Epithelial cell of prostate (primary cell): Measurements from ENCODE around the gene AIG1.

Experiments used
- DNase-seq: peaks from one replicate; pipeline ENCODE4 v3.0.0-alpha.2; 2011; ENCODE audit warnings: low read depth, low spot score
- H3K27ac ChIP-seq: fragments of 450-650 bp; 2 replicates; pipeline ENCODE4 v1.5.1; 2017; ENCODE audit warnings: mild to moderate bottlenecking

Gene AIG1

GRCh38 chr6:143185288-143185687 lies 124.6 kb downstream of the AIG1 start:
- no peak for DNase-seq
- no peak overlapping the region for H3K27ac ChIP-seq

- DNase-seq: no peak
- no peak overlapping the region for H3K27ac ChIP-seq
Measured at GRCh38 chr6:143187238-143187923, 126.7 kb downstream of the AIG1 start.

GRCh38 chr6:143188292-143188691 lies 127.6 kb downstream of the AIG1 start:
- no peak for DNase-seq
- no peak overlapping the region for H3K27ac ChIP-seq

DNA sequence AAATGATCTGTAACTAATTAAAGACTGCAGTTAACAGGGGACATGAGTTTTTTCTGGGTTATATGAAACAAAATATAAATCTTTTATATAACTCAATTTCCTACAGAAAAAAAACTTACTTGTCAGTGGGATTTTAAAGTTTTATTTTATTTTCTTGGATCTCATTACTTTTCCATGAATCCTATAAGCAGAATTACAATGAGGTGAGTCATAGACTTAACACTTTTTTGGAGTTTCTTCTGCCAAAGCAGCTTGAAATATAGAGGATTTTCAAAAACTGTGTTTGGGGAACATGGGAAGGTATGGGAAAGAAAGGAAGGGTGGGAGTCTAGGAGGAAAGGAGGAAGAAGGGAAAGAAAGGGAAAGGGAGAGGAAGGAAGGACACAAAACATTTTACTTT lies 130.7 kb downstream of the AIG1 start:
- H3K27ac ChIP-seq: no peak overlapping the region
- DNase-seq: no peak

DNA sequence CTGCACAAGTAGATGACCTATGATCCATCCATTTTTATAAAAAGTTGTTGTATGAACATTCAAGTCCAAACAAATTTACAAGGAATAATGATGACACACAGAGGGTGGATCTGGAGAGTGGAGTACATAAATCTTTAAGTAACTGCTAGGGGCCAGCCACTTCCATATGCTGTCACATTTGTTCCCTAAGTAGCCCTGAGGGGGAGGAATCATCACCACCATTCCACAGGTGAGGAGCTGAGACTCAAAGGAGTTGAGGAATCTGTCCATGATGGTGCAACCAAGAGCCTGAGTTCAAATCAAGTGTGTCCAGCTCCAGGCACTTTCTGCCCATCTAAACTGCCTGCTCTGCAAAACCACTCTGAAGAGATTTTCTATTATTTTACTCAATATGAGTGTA lies 132.1 kb downstream of the AIG1 start:
- DNase-seq: no peak

GRCh38 chr6:143193571-143194094 lies 132.9 kb downstream of the AIG1 start:
- DNase-seq: no peak
- no peak overlapping the region for H3K27ac ChIP-seq

More for the DNA sequence above, 132.1 kb downstream of the AIG1 start:
- no peak overlapping the region for H3K27ac ChIP-seq

GRCh38 chr6:143194095-143194589 lies 133.5 kb downstream of the AIG1 start:
- no peak for DNase-seq
- no peak overlapping the region for H3K27ac ChIP-seq

DNA sequence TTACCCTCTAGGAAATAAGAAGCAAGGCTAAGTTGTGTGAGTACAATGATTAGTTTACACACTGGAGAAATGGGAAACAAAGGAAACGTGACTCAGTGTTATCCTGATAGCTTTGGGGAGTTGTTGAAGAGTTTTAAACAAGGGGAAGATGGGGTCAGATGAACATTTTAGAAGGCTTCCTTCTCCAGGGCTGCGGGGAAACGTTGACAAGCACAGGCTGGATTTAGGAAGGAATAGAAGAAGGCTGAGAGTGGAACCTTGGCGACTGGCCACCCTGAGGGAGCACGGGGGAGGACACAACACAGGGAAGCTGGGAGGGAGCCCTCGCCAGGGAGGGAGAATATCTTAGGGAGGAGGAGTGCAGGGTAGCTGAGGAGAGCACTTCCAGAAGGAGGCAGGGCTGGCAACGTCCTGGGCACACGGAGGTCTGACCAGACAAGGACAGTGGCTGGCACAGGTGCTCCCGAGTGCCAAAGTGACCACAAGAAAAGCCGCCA lies 134.7 kb downstream of the AIG1 start:
- no peak for DNase-seq
- no peak overlapping the region for H3K27ac ChIP-seq

GRCh38 chr6:143196525-143197225 lies 136.0 kb downstream of the AIG1 start:
- no peak overlapping the region for H3K27ac ChIP-seq
- DNase-seq: no peak

DNA sequence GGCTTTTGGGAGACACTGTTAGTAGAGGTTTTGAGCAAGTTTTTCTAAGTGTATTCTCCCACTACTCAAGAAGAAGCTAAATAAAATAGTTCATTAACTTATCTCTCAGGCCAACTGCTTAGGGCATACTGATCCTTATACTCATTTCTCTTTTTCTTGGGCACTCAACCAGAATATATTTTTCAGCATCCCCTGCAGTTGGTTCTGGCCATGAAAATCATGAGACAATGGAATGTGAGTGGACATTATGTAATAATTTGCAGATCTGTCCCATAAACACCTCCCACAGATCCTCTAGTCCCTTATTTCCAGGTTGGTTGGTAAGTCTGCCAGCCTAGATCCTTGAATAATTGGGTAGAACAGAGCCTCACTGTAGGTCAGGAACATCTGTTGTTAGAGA lies 136.7 kb downstream of the AIG1 start:
- DNase-seq: no peak
- H3K27ac ChIP-seq: no peak overlapping the region

DNA sequence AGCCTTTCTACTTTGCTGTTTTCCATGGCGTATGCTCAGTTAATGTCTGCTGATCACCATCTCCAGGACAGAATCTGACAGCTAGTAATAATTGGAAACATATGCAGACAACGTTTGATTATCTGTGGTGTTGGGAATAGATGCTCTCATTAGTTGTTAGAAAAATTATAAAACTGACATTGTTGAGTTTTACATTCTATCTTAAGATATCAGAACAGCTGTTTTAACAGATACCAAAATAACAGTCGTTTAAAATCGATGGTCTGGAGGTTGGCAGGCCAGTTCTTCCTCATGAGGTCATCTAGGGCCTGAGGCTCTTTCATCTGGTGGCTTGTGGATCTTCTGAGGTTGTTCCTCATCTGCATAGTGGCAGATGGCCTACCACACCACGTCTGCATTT lies 137.6 kb downstream of the AIG1 start:
- H3K27ac ChIP-seq: no peak overlapping the region
- no peak for DNase-seq

DNA sequence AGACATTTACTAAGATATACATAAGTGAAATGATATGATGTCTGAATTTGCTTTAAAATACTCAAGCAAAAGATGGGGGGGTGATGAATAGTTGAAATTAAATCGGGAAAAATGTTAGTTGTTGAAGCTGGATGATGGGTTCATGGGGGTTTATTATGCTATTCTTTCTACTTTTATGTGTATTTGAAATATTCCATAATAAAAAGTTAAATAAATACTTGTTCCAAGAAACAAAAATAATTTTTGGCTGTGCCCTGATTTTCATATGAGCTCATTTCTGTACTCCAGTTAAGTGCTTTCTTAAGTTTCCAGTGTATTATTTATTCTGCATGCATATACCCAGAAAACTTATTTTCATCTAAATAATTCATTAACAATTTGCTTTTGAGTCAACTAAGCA lies 138.6 kb downstream of the AIG1 start:
- no peak overlapping the region for H3K27ac ChIP-seq
- DNase-seq: no peak

DNA sequence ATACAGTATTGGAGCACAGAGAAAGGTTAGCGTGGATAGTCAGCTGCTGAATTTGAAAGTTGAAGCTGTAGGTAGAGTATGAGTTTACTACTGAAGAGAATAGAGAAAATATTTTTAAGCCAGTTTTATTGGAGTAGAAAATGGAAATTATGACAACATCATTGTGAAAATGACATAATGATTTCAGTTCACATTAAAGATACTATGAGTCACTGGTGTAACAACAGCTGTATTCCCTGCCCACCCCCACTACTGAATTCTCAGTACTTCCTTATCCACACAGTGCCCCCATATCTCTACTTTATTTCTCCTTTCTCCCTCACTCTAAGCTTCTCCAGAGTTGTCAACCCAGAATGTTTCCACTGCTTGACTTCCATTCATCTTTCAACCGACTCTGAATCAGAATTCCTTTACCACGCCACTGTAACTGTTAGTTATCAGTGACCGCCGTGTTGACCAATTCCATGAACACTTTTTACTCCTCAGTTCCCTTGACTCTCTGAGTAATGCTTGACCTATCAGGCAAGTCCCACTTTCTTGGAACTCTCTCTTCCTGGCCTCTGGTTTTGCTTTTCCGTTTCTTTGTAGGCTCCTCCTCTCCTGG lies 139.6 kb downstream of the AIG1 start:
- no peak overlapping the region for H3K27ac ChIP-seq
- no peak for DNase-seq

DNA sequence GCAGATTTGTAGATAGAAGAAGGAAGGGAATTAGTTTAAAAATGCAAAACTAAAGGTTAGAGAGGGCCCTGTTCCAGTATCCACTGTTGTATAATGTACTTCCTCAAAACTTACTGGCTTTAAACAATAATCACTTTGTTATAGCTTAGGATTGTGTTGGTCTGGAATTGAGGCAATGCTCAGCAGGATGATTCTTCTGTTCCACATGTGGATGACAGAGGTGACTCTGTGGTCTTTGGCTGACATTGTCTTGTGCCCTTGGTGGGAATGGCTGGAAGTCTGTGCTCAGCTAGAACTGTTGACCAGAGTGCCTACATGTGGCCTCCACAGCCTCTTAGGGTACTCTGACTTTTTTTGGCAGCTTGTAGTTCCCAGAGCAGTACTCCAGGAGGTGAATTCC lies 143.4 kb downstream of the AIG1 start:
- DNase-seq: no peak
- H3K27ac ChIP-seq: no peak overlapping the region

- H3K27ac ChIP-seq: no peak overlapping the region
- no peak for DNase-seq
Measured at GRCh38 chr6:143205131-143205535, 144.4 kb downstream of the AIG1 start.

DNA sequence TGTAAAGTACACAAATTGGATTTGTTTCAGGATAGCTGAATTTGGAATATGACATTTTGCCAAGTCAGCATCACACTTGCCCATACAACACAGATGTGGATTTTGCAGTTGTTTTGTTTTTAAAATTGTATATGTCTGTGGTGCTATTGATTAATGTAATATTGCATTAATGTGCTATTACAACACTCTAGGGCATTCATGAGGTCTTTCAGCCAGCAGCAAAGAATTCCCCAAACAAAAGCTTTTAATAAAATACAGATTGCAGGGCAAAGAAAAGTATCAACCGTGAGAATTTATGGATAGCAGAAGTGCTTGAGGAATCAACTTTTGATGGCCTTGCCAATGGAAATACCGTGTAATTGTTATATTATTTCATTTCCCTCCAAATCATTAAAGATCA lies 144.9 kb downstream of the AIG1 start:
- no peak for DNase-seq
- no peak overlapping the region for H3K27ac ChIP-seq

DNA sequence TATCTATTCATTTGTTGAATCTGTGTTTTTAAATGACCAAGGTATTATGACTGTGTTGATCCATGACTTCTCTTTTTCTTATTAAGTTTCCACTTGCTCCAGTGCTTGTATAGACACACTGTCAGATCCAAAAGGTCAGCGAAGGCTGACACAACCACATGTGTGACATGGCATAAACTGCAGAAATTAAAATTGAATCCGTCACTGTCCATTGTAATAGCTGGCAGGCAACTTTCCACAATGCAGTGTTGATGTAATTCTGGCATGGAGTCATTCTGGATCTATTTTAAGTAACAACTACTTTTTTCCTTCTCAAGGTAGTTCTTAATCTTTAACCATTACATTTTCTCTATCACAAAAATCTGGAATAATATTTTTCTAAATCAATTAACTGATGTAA lies 145.3 kb downstream of the AIG1 start:
- no peak for DNase-seq
- no peak overlapping the region for H3K27ac ChIP-seq

DNA sequence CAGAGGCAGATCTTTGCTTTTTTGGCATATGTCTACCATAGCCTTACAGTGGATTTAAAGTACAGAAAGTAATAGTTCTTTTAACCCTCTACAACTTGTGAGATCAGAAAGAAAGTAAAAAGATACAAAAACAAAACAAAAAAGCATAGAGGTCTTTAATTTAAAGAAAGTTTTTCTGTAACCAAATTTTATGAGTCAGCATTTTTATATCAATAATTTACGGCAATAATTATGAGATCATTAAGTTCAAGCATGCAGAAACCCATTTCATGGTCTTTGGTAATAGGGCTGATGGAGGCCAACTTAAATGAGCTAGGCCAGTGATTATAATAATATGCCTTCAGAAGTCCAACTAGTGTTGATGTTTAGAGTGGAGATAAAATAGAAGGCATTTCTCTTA lies 145.9 kb downstream of the AIG1 start:
- H3K27ac ChIP-seq: no peak overlapping the region
- no peak for DNase-seq

GRCh38 chr6:143210420-143210819 lies 149.7 kb downstream of the AIG1 start:
- no peak for DNase-seq

DNA sequence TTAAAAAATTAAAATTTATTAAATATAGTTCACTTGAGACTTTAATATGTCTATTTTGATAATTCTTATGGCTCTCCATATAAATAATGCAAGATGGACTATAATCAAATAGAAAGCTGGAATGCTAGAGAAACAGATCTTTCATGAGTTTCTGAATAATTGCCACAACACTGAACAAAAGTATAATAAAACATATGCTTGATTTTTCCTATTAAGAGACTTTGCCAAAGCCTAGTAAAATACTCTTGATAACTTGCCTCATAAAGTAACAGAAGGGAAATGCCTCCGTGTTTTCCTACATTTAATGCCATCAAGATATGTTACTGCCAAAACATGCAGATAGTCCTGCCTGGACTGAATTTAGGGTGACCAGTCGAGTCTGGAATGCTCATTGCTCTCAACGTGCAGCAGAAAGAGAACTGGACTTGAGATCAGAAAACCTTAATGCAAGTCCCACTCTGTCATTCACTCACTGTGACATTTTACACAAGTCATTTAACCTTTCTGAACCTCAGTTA lies 153.2 kb downstream of the AIG1 start:
- no peak overlapping the region for H3K27ac ChIP-seq
- no peak for DNase-seq

More at GRCh38 chr6:143210420-143210819, 149.7 kb downstream of the AIG1 start:
- no peak overlapping the region for H3K27ac ChIP-seq

- DNase-seq: no peak
- no peak overlapping the region for H3K27ac ChIP-seq
Measured at GRCh38 chr6:143215363-143215762, 154.7 kb downstream of the AIG1 start.
